Measurements from ENCODE around the gene C12orf60. TPM values are rescaled to one million over a fixed set of nuclear protein-coding genes. Genes with fewer than 3 reads are reported as not detected.

C12orf60 gene
- total and polyA plus RNA-seq, 2 of the 8 experiments (the other 6 are each of a cell fraction or from before 2014, with no cell fraction given): 1.2 to 1.5 TPM

- no peak overlapping the region for H3K27ac ChIP-seq (ENCODE audit: low read depth, low read length)
- H3K79me1 ChIP-seq (ENCODE audit: low read depth, low read length): no peaks in the 10 kb centered on the region
- H3K4me3 ChIP-seq (ENCODE audit: extremely low read depth in 1 of 4, insufficient read depth in 2 of 4, low read depth in 3 of 4, low read length in 4 of 4): no peak overlapping the region
- H3K56ac ChIP-seq (replicated peaks; ENCODE audit: insufficient read length, low read depth, low read length): no peak overlapping the region
- no peak overlapping the region for H2BK20ac ChIP-seq (ENCODE audit: low read length)
- no peak overlapping the region for H4K5ac ChIP-seq (ENCODE audit: insufficient read length, low read depth, low read length)
- H3K14ac ChIP-seq (ENCODE audit: insufficient read length): no peak overlapping the region
- no peak overlapping the region for H3K9ac ChIP-seq (replicated peaks in 1 of 4; ENCODE audit: extremely low read depth in 1 of 4, low read depth in 3 of 4, low read length in 3 of 4)
- POLR2A ChIA-PET (ENCODE audit: partially characterized antibody): interaction anchor here (1.0 to 9.9 kb wide), 2 partner anchors 9 to 14 kb away, joined by 3 to 136 read pairs; a partner anchor contains a TSS
- H3K4ac ChIP-seq (replicated peaks; ENCODE audit: insufficient read length, low read depth, low read length): no peak overlapping the region
- no peak overlapping the region for H2AFZ ChIP-seq (ENCODE audit: low read length)
- no peak overlapping the region for H3K18ac ChIP-seq (ENCODE audit: extremely low read depth, low read length)
- no peak overlapping the region for H2BK12ac ChIP-seq (ENCODE audit: low read depth, low read length)
- H3K27me3 ChIP-seq (replicated peaks in 1 of 4; ENCODE audit: control insufficient read depth in 3 of 4, extremely low read depth in 1 of 4, insufficient read depth in 3 of 4, low read length in 3 of 4): no peaks in the 10 kb centered on the region
- 91% methylated on average over 3 of the region's 3 CpGs; no CpG with 5 or more reads in 1 of the 2 experiments for WGBS, 2 experiments (ENCODE audit: extremely low coverage in 1 of 2, insufficient coverage in 1 of 2, insufficient read length in 1 of 2, insufficient replicate concordance in 2 of 2, low coverage in 1 of 2, low lambda C conversion rate in 2 of 2, missing lambda C conversion rate in 1 of 2)
- H2AK5ac ChIP-seq (ENCODE audit: low read depth, low read length): no peak overlapping the region
- no peaks in the 10 kb centered on the region for H3K4me1 ChIP-seq (replicated peaks in 1 of 4; ENCODE audit: control insufficient read depth in 3 of 4, insufficient read depth in 4 of 4, low read length in 3 of 4)
- H4K91ac ChIP-seq (replicated peaks; ENCODE audit: insufficient read length, low read length): no peak overlapping the region
- CTCF ChIA-PET (ENCODE audit: partially characterized antibody): interaction anchor here (1.3 to 3.6 kb wide), 2 partner anchors 11 to 15 kb away, joined by 4 to 24 read pairs; a partner anchor contains a TSS
- H3K36me3 ChIP-seq (ENCODE audit: control insufficient read depth in 2 of 4, insufficient read depth in 4 of 4, low read length in 3 of 4): peaks cover 16 to 58% (median 33%) of the 10 kb centered on the region in 4 experiments
- H3K4me2 ChIP-seq (ENCODE audit: insufficient read depth in 1 of 2, low read depth in 2 of 2, low read length in 2 of 2): no peak overlapping the region
- no peak overlapping the region for H2BK120ac ChIP-seq (replicated peaks; ENCODE audit: low read depth, low read length)
- H4K20me1 ChIP-seq (replicated peaks in 1 of 2; ENCODE audit: control insufficient read depth in 1 of 2, insufficient read depth in 2 of 2, low read length in 2 of 2): no peaks in the 10 kb centered on the region
- DNase-seq (ENCODE audit: low read depth in 1 of 2, low spot score in 2 of 2) (no peak), FAIRE-seq (no peak)
- H3K79me2 ChIP-seq (ENCODE audit: control insufficient read depth in 1 of 2, insufficient read depth in 2 of 2, low read length in 2 of 2): no peaks in the 10 kb centered on the region
- H3K9me3 ChIP-seq (ENCODE audit: insufficient read depth in 2 of 2, low read depth in 1 of 2, low read length in 1 of 2): no peaks in the 10 kb centered on the region
- H4K8ac ChIP-seq (ENCODE audit: extremely low read depth, insufficient read depth, low read length): no peak overlapping the region
- no peaks in the 10 kb centered on the region for H3K23me2 ChIP-seq (ENCODE audit: low read depth, low read length)
- H2BK5ac ChIP-seq (ENCODE audit: low read depth, low read length): no peak overlapping the region
- H3K23ac ChIP-seq (ENCODE audit: insufficient read length): no peak overlapping the region
- H2BK15ac ChIP-seq (ENCODE audit: low read length): no peak overlapping the region
- TF ChIP-seq, protein P1, sequence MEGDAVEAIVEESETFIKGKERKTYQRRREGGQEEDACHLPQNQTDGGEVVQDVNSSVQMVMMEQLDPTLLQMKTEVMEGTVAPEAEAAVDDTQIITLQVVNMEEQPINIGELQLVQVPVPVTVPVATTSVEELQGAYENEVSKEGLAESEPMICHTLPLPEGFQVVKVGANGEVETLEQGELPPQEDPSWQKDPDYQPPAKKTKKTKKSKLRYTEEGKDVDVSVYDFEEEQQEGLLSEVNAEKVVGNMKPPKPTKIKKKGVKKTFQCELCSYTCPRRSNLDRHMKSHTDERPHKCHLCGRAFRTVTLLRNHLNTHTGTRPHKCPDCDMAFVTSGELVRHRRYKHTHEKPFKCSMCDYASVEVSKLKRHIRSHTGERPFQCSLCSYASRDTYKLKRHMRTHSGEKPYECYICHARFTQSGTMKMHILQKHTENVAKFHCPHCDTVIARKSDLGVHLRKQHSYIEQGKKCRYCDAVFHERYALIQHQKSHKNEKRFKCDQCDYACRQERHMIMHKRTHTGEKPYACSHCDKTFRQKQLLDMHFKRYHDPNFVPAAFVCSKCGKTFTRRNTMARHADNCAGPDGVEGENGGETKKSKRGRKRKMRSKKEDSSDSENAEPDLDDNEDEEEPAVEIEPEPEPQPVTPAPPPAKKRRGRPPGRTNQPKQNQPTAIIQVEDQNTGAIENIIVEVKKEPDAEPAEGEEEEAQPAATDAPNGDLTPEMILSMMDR (IDR thresholded peaks at IDR 0.05; ENCODE audit: control extremely low read depth in 1 of 3, insufficient read depth in 1 of 3, low read depth in 1 of 3, low read length in 3 of 3): no peak
- TF ChIP-seq, protein P2, sequence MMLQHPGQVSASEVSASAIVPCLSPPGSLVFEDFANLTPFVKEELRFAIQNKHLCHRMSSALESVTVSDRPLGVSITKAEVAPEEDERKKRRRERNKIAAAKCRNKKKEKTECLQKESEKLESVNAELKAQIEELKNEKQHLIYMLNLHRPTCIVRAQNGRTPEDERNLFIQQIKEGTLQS (IDR thresholded peaks at IDR 0.05; ENCODE audit: insufficient read depth, low read depth, low read length): no peak
- no peak for TF ChIP-seq MAFK (IDR thresholded peaks at IDR 0.05; ENCODE audit: low read depth, low read length)
- no peak for TF ChIP-seq TAF1 (IDR thresholded peaks at IDR 0.05; ENCODE audit: low read depth, low read length)
- no peak for TF ChIP-seq CREB1 (IDR thresholded peaks at IDR 0.05)
- TF ChIP-seq E2F6 (IDR thresholded peaks at IDR 0.05): no peak
- TF ChIP-seq SUZ12 (IDR thresholded peaks at IDR 0.05; ENCODE audit: low read length): no peak
- TF ChIP-seq TBP (IDR thresholded peaks at IDR 0.05; ENCODE audit: low read depth, low read length): no peak
- TF ChIP-seq RFX5 (IDR thresholded peaks at IDR 0.05; ENCODE audit: borderline replicate concordance, low read depth, low read length): no peak
- TF ChIP-seq RBBP5 (IDR thresholded peaks at IDR 0.05; ENCODE audit: borderline replicate concordance, low read depth, low read length): no peak
- TF ChIP-seq SRF (IDR thresholded peaks at IDR 0.05; ENCODE audit: low read depth, low read length): no peak
These were observed 17.9 kb upstream of the C12orf60 start for GRCh38 chr12:14785568-14785967.

Measured in H1 (cell line).